ENCODE measurements around the gene CTCF.

Gene CTCF

DNA sequence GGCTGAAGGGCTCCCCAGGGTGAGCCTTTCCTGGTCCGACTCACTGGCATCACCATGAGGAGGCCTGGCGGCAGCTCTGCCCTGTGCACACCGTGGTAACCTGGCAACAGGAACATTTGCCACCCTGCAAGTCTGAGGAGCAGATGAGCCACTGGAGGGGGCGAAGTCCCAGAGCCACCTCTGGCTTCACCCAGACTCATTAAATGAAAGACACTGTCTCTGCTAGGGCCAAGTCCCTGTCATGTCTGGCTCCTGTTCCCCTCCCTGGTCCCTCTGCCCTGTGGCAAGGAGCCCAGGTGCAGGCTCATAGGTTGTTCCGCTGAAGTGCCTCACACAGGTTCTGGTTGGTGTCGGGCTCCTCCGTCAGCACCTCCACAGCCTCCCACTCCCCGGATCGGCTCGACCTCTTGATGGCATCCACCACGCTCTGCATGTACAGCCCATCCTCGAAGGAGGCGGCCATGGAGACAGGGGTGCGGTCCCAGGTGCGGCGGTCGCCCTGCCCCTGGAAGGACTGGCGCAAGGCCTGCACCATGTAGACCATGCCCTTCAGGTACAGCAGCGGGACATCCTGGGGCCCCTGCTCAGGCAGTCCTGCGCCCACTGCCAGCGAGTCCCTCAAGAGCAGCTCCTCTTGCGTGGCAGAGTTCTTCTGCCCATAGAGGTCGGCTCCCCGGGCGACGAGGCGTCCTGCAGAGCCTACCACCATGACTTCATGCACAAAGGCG, 112.7 kb downstream of the CTCF start:
- Histone ChIP-seq H3K79me2 (ENCODE audit: control insufficient read depth, insufficient read depth, low read length) (no peaks in the 10 kb centered on the region), H3K18ac (ENCODE audit: low read length) (no peak overlapping the region), H2BK15ac (replicated peaks; ENCODE audit: low read depth) (no peak overlapping the region), H3K4me2 (ENCODE audit: low read length) (no peak overlapping the region), H3K9ac (ENCODE audit: low read length) (no peak overlapping the region), H3K27me3 (ENCODE audit: insufficient read depth, low read length, poor library complexity) (no peaks in the 10 kb centered on the region), H3K56ac (ENCODE audit: low read length) (no peak overlapping the region), H3K36me3 (ENCODE audit: control insufficient read depth, insufficient read depth, low read length) (no peaks in the 10 kb centered on the region), H3K23ac (ENCODE audit: low read length) (no peak overlapping the region), H4K5ac (ENCODE audit: low read length) (no peak overlapping the region), H3K27ac (ENCODE audit: low read depth, low read length) (no peak overlapping the region), H2BK120ac (ENCODE audit: low read depth, low read length) (no peak overlapping the region), H3K79me1 (ENCODE audit: low read length) (no peaks in the 10 kb centered on the region), H3K4ac (ENCODE audit: low read depth, low read length) (no peak overlapping the region), H4K8ac (ENCODE audit: low read depth, low read length) (no peak overlapping the region), H3K4me1 (ENCODE audit: control insufficient read depth, low read depth, low read length) (no peaks in the 10 kb centered on the region), H2AK5ac (ENCODE audit: low read length) (no peak overlapping the region), H2BK5ac (ENCODE audit: low read length) (no peak overlapping the region), H3K4me3 (ENCODE audit: low read length) (no peak overlapping the region)
- WGBS (ENCODE audit: extremely low coverage, insufficient coverage, low lambda C conversion rate) = no CpG with 5 or more reads among the region's 28 CpGs
- no peak for DNase-seq

DNA sequence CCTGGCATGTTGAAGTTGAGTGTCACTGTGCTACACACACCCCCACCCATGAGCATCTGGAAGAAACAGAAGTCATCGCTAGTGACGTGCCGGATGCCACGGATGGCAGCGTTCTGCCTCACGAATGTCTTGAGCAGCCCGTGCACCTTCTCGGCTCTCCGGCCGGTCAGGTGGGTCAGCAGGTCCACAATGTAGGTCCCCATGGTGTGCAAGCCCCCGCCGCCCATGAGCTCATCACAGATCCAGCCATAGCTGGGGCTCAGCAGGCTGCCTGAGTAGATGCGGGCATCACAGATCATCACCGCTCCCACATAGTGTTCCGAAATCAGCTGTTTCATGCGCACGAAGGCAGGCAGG, 113.2 kb downstream of the CTCF start:
- WGBS (ENCODE audit: extremely low coverage, insufficient coverage, low lambda C conversion rate) = no CpG with 5 or more reads among the region's 17 CpGs
- H3K4me2 ChIP-seq (ENCODE audit: low read length) = no peak overlapping the region
- no peak overlapping the region for H3K4ac ChIP-seq (ENCODE audit: low read depth, low read length)
- no peaks in the 10 kb centered on the region for H3K79me2 ChIP-seq (ENCODE audit: control insufficient read depth, insufficient read depth, low read length)
- H3K4me3 ChIP-seq (ENCODE audit: low read length) = no peak overlapping the region
- no peak overlapping the region for H4K8ac ChIP-seq (ENCODE audit: low read depth, low read length)
- no peaks in the 10 kb centered on the region for H3K36me3 ChIP-seq (ENCODE audit: control insufficient read depth, insufficient read depth, low read length)
- H3K79me1 ChIP-seq (ENCODE audit: low read length) = no peaks in the 10 kb centered on the region
- H2BK15ac ChIP-seq (replicated peaks; ENCODE audit: low read depth) = no peak overlapping the region
- no peak overlapping the region for H3K9ac ChIP-seq (ENCODE audit: low read length)
- H3K18ac ChIP-seq (ENCODE audit: low read length) = no peak overlapping the region
- H2BK120ac ChIP-seq (ENCODE audit: low read depth, low read length) = no peak overlapping the region
- H3K56ac ChIP-seq (ENCODE audit: low read length) = no peak overlapping the region
- H4K5ac ChIP-seq (ENCODE audit: low read length) = no peak overlapping the region
- no peak overlapping the region for H2BK5ac ChIP-seq (ENCODE audit: low read length)
- no peak for DNase-seq
- H3K4me1 ChIP-seq (ENCODE audit: control insufficient read depth, low read depth, low read length) = no peaks in the 10 kb centered on the region
- no peak overlapping the region for H3K27ac ChIP-seq (ENCODE audit: low read depth, low read length)
- H2AK5ac ChIP-seq (ENCODE audit: low read length) = no peak overlapping the region
- no peak overlapping the region for H3K23ac ChIP-seq (ENCODE audit: low read length)
- H3K27me3 ChIP-seq (ENCODE audit: insufficient read depth, low read length, poor library complexity) = no peaks in the 10 kb centered on the region

DNA sequence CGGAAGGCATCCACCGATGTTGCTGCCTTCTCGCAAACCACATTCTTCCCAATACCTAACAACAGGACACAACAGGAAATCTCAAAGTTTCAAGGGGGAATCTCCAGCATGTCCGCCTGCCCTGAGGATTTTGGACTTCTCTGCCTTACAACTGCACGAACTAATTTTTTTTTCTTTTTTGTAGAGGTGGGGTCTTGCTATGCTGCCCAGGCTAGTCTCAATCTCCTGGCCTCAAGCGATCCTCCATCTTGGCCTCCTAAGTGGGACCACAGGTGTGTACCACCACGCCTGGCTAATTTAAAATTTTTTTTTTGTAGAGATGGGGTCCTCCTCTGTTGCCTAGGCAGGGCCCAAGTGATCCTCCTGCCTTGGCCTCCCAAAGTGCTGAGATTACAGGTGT, 113.7 kb downstream of the CTCF start:
- no CpG with 5 or more reads among the region's 7 CpGs for WGBS (ENCODE audit: extremely low coverage, insufficient coverage, low lambda C conversion rate)

DNA sequence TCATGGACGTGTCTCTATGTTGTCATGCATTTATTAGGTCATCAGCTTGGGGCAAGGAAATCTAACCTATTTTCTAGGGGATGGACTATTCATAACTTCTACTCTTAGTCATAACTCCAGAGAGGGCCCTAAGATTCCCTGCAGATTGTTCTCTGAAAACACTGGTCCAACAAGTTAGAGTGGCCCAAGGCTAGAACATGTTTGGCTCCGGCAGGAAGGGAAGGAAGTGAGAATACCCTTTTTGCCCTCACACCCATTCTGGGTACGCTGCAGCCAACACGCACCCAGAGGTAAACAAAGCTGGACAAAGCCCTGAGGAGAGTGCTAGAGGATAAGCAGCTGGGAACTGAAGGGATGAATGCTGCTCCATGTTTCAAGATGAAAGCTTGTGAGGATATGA, 114.2 kb downstream of the CTCF start:
- Histone ChIP-seq H3K4me3 (ENCODE audit: low read length) (no peak overlapping the region), H2AK5ac (ENCODE audit: low read length) (no peak overlapping the region), H2BK5ac (ENCODE audit: low read length) (no peak overlapping the region), H4K5ac (ENCODE audit: low read length) (no peak overlapping the region), H2BK15ac (replicated peaks; ENCODE audit: low read depth) (no peak overlapping the region), H3K18ac (ENCODE audit: low read length) (no peak overlapping the region), H3K56ac (ENCODE audit: low read length) (no peak overlapping the region), H3K27me3 (ENCODE audit: insufficient read depth, low read length, poor library complexity) (no peaks in the 10 kb centered on the region), H3K4me2 (ENCODE audit: low read length) (no peak overlapping the region), H3K23ac (ENCODE audit: low read length) (no peak overlapping the region), H4K8ac (ENCODE audit: low read depth, low read length) (no peak overlapping the region), H3K9ac (ENCODE audit: low read length) (no peak overlapping the region), H2BK120ac (ENCODE audit: low read depth, low read length) (no peak overlapping the region), H3K79me1 (ENCODE audit: low read length) (no peaks in the 10 kb centered on the region), H3K4ac (ENCODE audit: low read depth, low read length) (no peak overlapping the region), H3K79me2 (ENCODE audit: control insufficient read depth, insufficient read depth, low read length) (no peaks in the 10 kb centered on the region), H3K4me1 (ENCODE audit: control insufficient read depth, low read depth, low read length) (no peaks in the 10 kb centered on the region), H3K36me3 (ENCODE audit: control insufficient read depth, insufficient read depth, low read length) (no peaks in the 10 kb centered on the region), H3K27ac (ENCODE audit: low read depth, low read length) (no peak overlapping the region)
- WGBS (ENCODE audit: extremely low coverage, insufficient coverage, low lambda C conversion rate) = no CpG with 5 or more reads among the region's 4 CpGs
- no peak for DNase-seq

More for the DNA sequence above, 113.7 kb downstream of the CTCF start:
- H4K5ac ChIP-seq (ENCODE audit: low read length) = no peak overlapping the region
- H3K36me3 ChIP-seq (ENCODE audit: control insufficient read depth, insufficient read depth, low read length) = no peaks in the 10 kb centered on the region
- no peaks in the 10 kb centered on the region for H3K4me1 ChIP-seq (ENCODE audit: control insufficient read depth, low read depth, low read length)
- H3K4me3 ChIP-seq (ENCODE audit: low read length) = no peak overlapping the region
- DNase-seq = no peak
- H3K9ac ChIP-seq (ENCODE audit: low read length) = no peak overlapping the region
- no peak overlapping the region for H4K8ac ChIP-seq (ENCODE audit: low read depth, low read length)
- H3K23ac ChIP-seq (ENCODE audit: low read length) = no peak overlapping the region
- no peak overlapping the region for H3K56ac ChIP-seq (ENCODE audit: low read length)
- no peak overlapping the region for H3K4ac ChIP-seq (ENCODE audit: low read depth, low read length)
- H3K79me2 ChIP-seq (ENCODE audit: control insufficient read depth, insufficient read depth, low read length) = no peaks in the 10 kb centered on the region
- H2BK120ac ChIP-seq (ENCODE audit: low read depth, low read length) = no peak overlapping the region
- H3K79me1 ChIP-seq (ENCODE audit: low read length) = no peaks in the 10 kb centered on the region
- no peak overlapping the region for H3K4me2 ChIP-seq (ENCODE audit: low read length)
- no peak overlapping the region for H3K18ac ChIP-seq (ENCODE audit: low read length)
- no peak overlapping the region for H3K27ac ChIP-seq (ENCODE audit: low read depth, low read length)
- H2BK15ac ChIP-seq (replicated peaks; ENCODE audit: low read depth) = no peak overlapping the region
- no peak overlapping the region for H2BK5ac ChIP-seq (ENCODE audit: low read length)
- H2AK5ac ChIP-seq (ENCODE audit: low read length) = no peak overlapping the region
- no peaks in the 10 kb centered on the region for H3K27me3 ChIP-seq (ENCODE audit: insufficient read depth, low read length, poor library complexity)

DNA sequence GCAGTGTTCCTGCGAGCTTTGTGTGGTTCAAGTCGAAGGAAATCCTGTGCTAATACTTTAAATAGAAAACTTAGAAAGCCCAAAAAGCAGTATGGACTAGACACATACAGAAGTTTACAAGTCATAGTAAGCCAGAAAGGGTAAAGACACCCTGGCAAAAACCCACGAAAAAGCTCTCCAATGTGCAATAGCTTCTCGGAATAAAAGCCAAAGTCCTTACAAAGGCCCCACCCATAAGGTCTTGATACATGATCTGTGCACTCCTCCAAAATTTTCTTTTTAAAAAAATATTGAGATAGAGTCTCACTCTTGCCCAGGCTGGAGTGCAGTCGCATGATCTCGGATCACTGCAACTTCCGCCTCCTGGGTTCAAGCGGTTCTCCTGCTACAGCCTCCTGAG, 114.6 kb downstream of the CTCF start:
- H2AK5ac ChIP-seq (ENCODE audit: low read length) = no peak overlapping the region
- H4K8ac ChIP-seq (ENCODE audit: low read depth, low read length) = no peak overlapping the region
- no peak overlapping the region for H2BK5ac ChIP-seq (ENCODE audit: low read length)
- H3K27ac ChIP-seq (ENCODE audit: low read depth, low read length) = no peak overlapping the region
- no peak for DNase-seq
- H2BK120ac ChIP-seq (ENCODE audit: low read depth, low read length) = no peak overlapping the region
- H3K4me3 ChIP-seq (ENCODE audit: low read length) = no peak overlapping the region
- no peak overlapping the region for H3K56ac ChIP-seq (ENCODE audit: low read length)
- H3K23ac ChIP-seq (ENCODE audit: low read length) = no peak overlapping the region
- no peaks in the 10 kb centered on the region for H3K79me2 ChIP-seq (ENCODE audit: control insufficient read depth, insufficient read depth, low read length)
- H3K4me2 ChIP-seq (ENCODE audit: low read length) = no peak overlapping the region
- WGBS (ENCODE audit: extremely low coverage, insufficient coverage, low lambda C conversion rate) = no CpG with 5 or more reads among the region's 8 CpGs
- no peaks in the 10 kb centered on the region for H3K79me1 ChIP-seq (ENCODE audit: low read length)
- H3K4ac ChIP-seq (ENCODE audit: low read depth, low read length) = no peak overlapping the region
- no peaks in the 10 kb centered on the region for H3K27me3 ChIP-seq (ENCODE audit: insufficient read depth, low read length, poor library complexity)
- H3K4me1 ChIP-seq (ENCODE audit: control insufficient read depth, low read depth, low read length) = no peaks in the 10 kb centered on the region
- H3K9ac ChIP-seq (ENCODE audit: low read length) = no peak overlapping the region
- H3K18ac ChIP-seq (ENCODE audit: low read length) = no peak overlapping the region
- H4K5ac ChIP-seq (ENCODE audit: low read length) = no peak overlapping the region
- no peak overlapping the region for H2BK15ac ChIP-seq (replicated peaks; ENCODE audit: low read depth)
- H3K36me3 ChIP-seq (ENCODE audit: control insufficient read depth, insufficient read depth, low read length) = no peaks in the 10 kb centered on the region

DNA sequence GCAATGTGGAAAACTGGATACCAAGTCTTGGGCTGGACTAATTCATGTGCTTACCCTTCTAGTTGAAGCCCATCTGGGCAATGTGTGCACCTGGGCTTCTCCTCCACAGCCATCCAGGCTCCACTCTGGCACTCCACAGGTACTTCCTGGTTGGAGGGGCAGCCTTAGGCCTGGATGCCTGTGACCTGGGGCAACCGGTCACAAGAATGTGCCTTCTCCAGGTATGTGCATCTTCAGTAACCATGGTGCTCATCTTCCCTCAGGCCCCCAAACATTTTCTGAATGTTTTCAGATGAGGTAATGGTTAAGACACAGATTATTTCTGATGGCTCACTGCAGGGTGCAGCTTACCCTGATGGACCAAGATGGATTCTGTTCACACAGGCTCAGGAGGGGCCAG, 115.4 kb downstream of the CTCF start:
- no peak overlapping the region for H4K8ac ChIP-seq (ENCODE audit: low read depth, low read length)
- H3K27ac ChIP-seq (ENCODE audit: low read depth, low read length) = no peak overlapping the region
- no peak overlapping the region for H3K9ac ChIP-seq (ENCODE audit: low read length)
- no peaks in the 10 kb centered on the region for H3K36me3 ChIP-seq (ENCODE audit: control insufficient read depth, insufficient read depth, low read length)
- H3K4me1 ChIP-seq (ENCODE audit: control insufficient read depth, low read depth, low read length) = no peaks in the 10 kb centered on the region
- H2AK5ac ChIP-seq (ENCODE audit: low read length) = no peak overlapping the region
- H3K79me2 ChIP-seq (ENCODE audit: control insufficient read depth, insufficient read depth, low read length) = no peaks in the 10 kb centered on the region
- no peak overlapping the region for H4K5ac ChIP-seq (ENCODE audit: low read length)
- no peak overlapping the region for H3K4me3 ChIP-seq (ENCODE audit: low read length)
- no peaks in the 10 kb centered on the region for H3K79me1 ChIP-seq (ENCODE audit: low read length)
- WGBS (ENCODE audit: extremely low coverage, insufficient coverage, low lambda C conversion rate) = no CpG with 5 or more reads among the region's 1 CpG
- peak; percentile 98 for DNase-seq
- no peak overlapping the region for H3K23ac ChIP-seq (ENCODE audit: low read length)
- no peak overlapping the region for H3K4me2 ChIP-seq (ENCODE audit: low read length)
- H3K4ac ChIP-seq (ENCODE audit: low read depth, low read length) = no peak overlapping the region
- H3K27me3 ChIP-seq (ENCODE audit: insufficient read depth, low read length, poor library complexity) = no peaks in the 10 kb centered on the region
- no peak overlapping the region for H3K18ac ChIP-seq (ENCODE audit: low read length)
- no peak overlapping the region for H2BK120ac ChIP-seq (ENCODE audit: low read depth, low read length)
- no peak overlapping the region for H3K56ac ChIP-seq (ENCODE audit: low read length)
- no peak overlapping the region for H2BK15ac ChIP-seq (replicated peaks; ENCODE audit: low read depth)
- H2BK5ac ChIP-seq (ENCODE audit: low read length) = no peak overlapping the region

Data from mesendoderm (in vitro differentiated cells).